ENCODE measurements around the gene FASN. TPM values are rescaled to one million over a fixed set of nuclear protein-coding genes. Genes with fewer than 3 reads are reported as not detected.
A peak's percentile ranks its signal among the peaks of the same experiment; 100 is the strongest.
"Not testable (repeated sequence)": the region's sequence is repeated elsewhere in the genome, so short reads cannot be mapped to it uniquely, and the experiment has no call there.

Gene FASN
- total RNA-seq, 1 donor from 2014 or later: 228 TPM

GRCh38 chr17:82043507-82043906 is 54.5 kb downstream of the FASN start:
- Mint-ChIP-seq H3K27me3 (no peaks in the 10 kb centered on the region), H3K36me3 (peaks cover 5% of the 10 kb centered on the region), H3K9me3 (no peaks in the 10 kb centered on the region), H3K4me3 (no peak overlapping the region), H3K4me1 (ENCODE audit: unreplicated experiment) (peaks cover 4% of the 10 kb centered on the region), H3K27ac (no peak overlapping the region)
- DNase-seq (ENCODE audit: extremely low spot score, unreplicated experiment): no peak
- no peak for TF ChIP-seq CTCF (conservative IDR thresholded peaks at IDR 0.05)

GRCh38 chr17:82042649-82043048 is 55.4 kb downstream of the FASN start:
- peaks cover 9% of the 10 kb centered on the region for H3K4me1 Mint-ChIP-seq (ENCODE audit: unreplicated experiment)
- DNase-seq (ENCODE audit: extremely low spot score, unreplicated experiment): no peak
- no peaks in the 10 kb centered on the region for H3K27me3 Mint-ChIP-seq
- H3K27ac Mint-ChIP-seq: peak overlapping the region; percentile 35
- H3K36me3 Mint-ChIP-seq: peaks cover 5% of the 10 kb centered on the region
- no peak for TF ChIP-seq CTCF (conservative IDR thresholded peaks at IDR 0.05)
- no peak overlapping the region for H3K4me3 Mint-ChIP-seq
- no peaks in the 10 kb centered on the region for H3K9me3 Mint-ChIP-seq

GRCh38 chr17:82041144-82041814 is 56.8 kb downstream of the FASN start:
- H3K4me3 Mint-ChIP-seq: no peak overlapping the region

GRCh38 chr17:82039695-82040299 is 58.2 kb downstream of the FASN start:
- no peak overlapping the region for H3K4me3 Mint-ChIP-seq
- no peaks in the 10 kb centered on the region for H3K9me3 Mint-ChIP-seq
- H3K27ac Mint-ChIP-seq: no peak overlapping the region
- no peak for TF ChIP-seq CTCF (conservative IDR thresholded peaks at IDR 0.05)
- no peaks in the 10 kb centered on the region for H3K27me3 Mint-ChIP-seq
- peaks cover 17% of the 10 kb centered on the region for H3K4me1 Mint-ChIP-seq (ENCODE audit: unreplicated experiment)
- H3K36me3 Mint-ChIP-seq: peaks cover 5% of the 10 kb centered on the region
- no peak for DNase-seq (ENCODE audit: extremely low spot score, unreplicated experiment)

More at GRCh38 chr17:82041144-82041814, 56.8 kb downstream of the FASN start:
- H3K4me1 Mint-ChIP-seq (ENCODE audit: unreplicated experiment): peaks cover 10% of the 10 kb centered on the region
- H3K9me3 Mint-ChIP-seq: no peaks in the 10 kb centered on the region
- no peak for TF ChIP-seq CTCF (conservative IDR thresholded peaks at IDR 0.05)
- H3K27ac Mint-ChIP-seq: no peak overlapping the region
- no peak for DNase-seq (ENCODE audit: extremely low spot score, unreplicated experiment)
- no peaks in the 10 kb centered on the region for H3K27me3 Mint-ChIP-seq
- no peaks in the 10 kb centered on the region for H3K36me3 Mint-ChIP-seq

- peaks cover 17% of the 10 kb centered on the region for H3K4me1 Mint-ChIP-seq (ENCODE audit: unreplicated experiment)
- peak overlapping the region; percentile 26 for H3K4me3 Mint-ChIP-seq
- not testable (repeated sequence) for DNase-seq (ENCODE audit: extremely low spot score, unreplicated experiment); H3K9me3 Mint-ChIP-seq; H3K27ac Mint-ChIP-seq; H3K36me3 Mint-ChIP-seq; H3K27me3 Mint-ChIP-seq
Observed at GRCh38 chr17:82038796-82039409, 59.1 kb downstream of the FASN start.

GRCh38 chr17:82037889-82038195 is 60.2 kb downstream of the FASN start:
- Mint-ChIP-seq H3K4me3 (peak overlapping the region; percentile 84), H3K27ac (peak overlapping the region; percentile 87), H3K27me3 (no peaks in the 10 kb centered on the region), H3K9me3 (no peaks in the 10 kb centered on the region), H3K4me1 (ENCODE audit: unreplicated experiment) (peaks cover 19% of the 10 kb centered on the region), H3K36me3 (peaks cover 5% of the 10 kb centered on the region)
- no peak for DNase-seq (ENCODE audit: extremely low spot score, unreplicated experiment)
- TF ChIP-seq CTCF (conservative IDR thresholded peaks at IDR 0.05): no peak

Data from type B pancreatic cell (in vitro differentiated cells).